COLO829 (cell line): ENCODE measurements around the gene ATOSA.

Experiments used
- DNase-seq: peaks from one replicate; pipeline ENCODE4 v3.0.0; 2012; ENCODE audit warnings: low spot score

The ATOSA gene

DNA sequence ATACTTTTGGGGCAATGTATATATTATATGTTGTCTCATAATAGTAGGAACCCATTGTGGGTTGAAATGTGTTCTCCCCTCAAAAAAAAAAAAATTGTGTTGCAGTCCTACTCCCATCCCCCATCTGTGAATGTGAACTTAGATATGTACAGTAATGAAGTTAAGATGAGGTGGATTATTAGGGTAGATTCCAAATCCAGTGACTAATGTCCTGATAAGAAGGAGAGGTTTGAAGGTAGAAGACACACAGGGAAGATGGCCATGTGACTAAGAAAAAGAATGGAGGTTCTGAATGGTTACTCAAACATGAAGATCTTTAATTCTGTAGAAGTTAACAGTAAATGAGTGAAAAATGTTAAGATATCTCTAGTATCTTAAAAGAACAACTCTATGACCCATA, 3.0 kb upstream of the ATOSA start:
- DNase-seq, result no peak

DNA sequence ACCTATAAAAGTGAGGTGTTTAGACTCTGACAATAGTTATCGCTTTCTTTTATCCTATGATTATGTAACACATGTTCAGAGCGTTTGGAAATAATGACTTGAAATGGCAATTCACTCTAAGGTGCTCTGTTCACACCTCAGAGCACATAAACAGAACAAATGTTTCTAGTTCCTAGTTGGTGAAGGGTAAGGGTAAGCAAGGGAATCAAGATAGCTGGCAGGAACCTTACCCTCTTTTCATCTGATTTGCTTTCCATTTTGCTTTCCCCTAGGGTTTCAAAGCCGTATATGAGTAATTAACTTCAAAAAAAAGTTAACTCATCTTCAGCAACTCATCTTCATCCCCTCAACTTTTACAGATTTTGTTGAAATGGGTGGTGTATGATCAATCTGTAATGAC, 2.3 kb upstream of the ATOSA start:
- DNase-seq, result no peak

DNA sequence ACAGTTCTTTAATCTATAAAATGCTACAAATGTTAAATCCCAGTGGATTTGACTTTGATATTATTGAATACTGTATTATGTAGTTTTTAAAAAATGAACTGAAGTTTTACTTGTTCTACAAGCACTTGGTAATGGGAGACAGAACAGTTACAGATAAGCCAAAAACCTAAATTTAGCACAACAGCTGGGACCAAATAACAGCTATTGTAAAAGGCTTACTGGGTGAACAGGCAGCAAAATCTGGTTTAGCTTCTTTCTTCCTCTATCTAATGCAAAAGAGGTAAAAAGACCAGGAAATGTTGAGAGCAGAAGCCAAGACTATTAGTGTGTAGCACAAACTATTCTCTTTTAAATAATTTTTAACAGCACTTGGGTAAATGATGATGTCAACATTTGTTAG, 1.6 kb upstream of the ATOSA start:
- DNase-seq, result no peak

DNA sequence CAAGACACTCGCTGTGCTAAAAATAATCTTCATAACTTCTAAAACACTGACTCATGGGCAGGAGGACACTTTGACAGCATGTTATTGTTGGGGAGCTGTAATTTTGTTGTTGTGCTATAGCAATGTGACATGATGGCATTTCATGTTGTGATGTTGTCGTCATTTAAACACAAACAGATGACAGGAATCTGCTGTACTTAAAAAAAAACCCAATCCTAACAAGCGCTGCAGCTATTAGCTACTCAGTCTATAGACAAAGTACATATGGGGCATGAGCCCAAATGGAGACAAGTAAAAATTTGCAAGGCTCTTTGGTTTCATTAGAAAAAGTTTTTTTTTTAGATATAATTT, 828 bp upstream of the ATOSA start:
- no peak for DNase-seq

DNA sequence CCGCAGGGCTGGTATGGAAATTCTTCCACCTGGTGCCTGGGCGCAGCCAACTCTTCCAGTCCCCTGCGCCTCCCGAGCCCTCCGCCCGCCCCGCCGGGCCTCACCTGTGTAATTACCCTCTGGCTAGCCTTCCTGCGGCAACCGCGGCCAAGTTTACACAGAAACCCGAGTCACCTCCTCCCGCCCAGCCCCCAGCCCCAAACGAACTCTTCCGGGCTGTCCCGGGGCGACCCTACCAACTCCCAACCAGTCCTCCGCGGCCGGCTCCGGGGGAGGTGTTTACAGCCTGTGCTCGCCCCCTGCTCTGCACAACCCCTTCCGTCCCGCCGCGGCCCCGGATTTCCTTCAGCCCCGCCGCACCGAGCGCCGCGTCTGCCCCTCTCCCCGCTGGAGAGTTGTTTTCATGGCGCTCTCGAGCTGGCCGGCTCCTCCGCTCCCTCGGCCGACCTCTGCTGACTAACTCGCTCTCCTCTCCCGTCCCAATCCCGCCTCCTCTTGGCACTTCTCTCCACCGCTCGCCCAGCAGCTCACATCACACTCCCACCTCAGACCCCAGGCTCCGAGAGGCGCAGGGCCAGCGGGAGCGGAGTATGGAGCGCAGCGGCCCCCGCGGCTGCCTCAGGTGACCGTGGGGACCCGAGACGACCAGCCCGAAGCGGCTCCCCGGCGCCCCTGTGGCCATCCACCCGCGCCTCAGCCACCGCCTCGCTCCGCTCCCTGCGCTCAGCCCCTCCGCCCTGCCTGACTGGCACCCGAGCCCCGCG, 538 bp downstream of the ATOSA start:
- DNase-seq, result no peak

DNA sequence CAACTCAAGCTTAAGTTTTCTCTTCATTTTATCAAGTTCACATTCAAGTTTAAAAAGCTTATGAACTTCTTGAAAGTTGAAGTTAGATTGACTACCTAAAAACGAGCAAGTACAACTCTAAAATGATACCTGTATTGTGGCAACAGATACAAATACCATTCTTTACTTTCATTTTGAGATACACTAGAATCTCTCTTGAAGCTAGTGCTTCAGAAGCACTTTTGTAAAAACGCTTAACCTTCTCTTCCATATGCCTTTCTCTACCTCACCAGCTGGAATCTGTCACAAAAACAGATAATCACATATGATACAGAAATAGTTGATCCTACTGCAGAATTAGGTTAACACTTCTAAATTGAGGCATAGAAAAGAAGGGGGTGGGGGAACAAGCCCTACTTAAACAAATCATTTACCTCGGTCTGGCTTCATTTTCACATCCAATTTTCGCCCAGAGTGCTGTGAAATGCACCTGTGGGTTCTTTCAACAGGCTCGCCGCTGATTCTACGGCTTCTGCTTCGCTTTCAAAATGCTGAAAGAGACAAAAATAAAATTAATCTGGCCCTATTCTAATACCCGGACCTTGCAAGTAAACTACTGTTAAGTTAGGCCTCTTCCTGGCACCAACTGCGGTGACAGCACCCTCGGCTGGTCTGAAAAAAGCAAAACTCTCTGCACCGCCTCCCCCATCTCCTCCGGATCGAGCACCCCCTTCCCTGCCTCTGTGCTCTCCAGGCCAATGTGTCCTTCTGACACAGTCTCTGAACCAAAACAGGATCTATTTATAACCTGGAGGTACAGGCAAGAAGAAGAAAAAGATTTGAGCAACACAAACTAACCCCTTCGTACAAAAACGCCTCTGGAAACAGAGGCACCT, 1.4 kb downstream of the ATOSA start:
- no peak for DNase-seq

DNA sequence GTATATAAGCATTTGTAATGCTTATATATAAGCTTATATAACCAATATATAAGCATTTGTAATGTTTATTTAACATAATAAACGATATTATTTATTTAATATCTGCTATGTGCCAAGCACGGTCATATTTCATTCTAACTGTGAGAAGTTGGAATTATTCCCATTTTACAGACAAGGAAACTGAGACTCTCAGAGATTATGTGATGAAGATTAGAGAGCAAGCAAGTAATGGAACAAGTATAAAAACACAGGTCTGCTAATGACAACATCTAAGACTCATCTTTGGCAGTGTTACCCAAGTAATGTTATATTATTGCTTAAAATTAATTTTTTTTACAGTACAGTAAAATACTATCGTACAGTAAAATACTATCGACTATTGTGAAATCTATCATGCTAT, 4.4 kb downstream of the ATOSA start:
- no peak for DNase-seq

DNA sequence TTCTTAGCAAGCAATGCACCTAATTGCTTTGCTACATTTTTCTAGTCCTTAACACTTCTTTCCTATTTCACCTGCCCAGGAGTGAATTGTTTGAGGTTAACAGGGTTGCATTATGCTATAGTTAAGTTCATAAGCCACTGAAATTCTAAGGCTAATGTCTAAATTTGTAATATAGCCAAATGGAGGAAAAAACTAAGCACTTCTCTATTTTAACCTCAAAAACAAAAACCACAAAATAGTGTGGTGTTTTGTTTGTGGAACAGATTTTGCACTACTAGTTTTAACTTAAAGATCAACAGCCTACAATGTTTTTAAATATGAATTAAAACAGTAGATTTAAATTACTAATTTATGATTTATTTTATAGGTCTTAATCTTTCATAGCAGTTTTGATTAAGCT, 5.5 kb downstream of the ATOSA start:
- no peak for DNase-seq

DNA sequence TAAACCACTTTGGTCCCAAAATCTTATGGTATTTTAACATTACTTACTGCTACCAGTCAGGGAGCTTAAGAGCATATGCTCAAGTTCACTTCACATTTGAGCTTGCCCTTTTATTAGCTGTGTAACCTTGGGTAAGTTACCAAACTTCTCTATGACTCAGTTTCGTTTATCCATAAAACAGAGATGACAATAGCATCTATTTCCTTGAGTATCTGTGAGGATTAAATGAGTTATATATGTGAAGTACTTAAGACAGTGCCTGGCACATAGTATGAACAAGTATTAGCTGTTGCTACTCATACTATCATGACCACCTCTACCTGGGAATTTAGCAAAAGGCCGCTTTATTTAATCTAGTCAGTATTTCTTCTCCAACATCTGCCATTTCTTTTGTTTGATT, 5.9 kb downstream of the ATOSA start:
- DNase-seq, result no peak

DNA sequence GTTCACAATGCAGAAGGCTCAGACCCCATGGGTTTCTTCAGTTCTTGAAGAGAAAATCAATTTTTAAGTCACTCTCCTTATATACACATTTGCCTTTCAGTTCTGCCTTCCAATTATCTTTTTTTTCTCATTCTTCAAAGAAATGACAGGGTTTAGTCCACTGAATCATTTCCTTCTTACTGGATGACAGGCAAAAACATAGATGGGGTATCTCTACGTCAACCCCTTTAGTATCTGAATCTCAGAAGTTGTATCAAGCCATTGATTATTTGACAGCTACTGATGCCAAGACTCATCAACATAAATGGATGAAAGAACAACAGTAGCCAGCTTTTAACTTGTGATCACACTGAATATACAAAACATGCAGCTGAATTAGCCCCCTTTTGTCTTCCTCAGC, 6.5 kb downstream of the ATOSA start:
- no peak for DNase-seq

DNA sequence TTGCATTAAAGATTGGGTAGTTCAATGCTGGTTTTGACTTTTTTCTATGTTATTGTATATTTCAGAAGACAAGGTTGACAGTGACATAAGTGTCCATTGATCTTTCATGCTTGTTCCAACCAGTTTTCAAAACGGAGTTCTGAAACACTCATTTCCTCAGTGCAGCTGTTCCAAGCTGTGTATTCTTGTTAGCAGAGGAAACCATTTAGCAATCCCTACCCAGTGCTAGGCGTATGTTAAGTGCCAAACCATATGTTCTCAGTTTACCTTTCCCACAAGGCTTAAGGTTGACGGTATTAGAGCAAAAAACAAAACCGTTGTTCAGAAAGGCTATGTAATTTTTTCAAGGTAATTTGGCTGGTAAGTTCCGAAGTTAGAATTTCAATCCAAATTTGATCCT, 9.1 kb downstream of the ATOSA start:
- no peak for DNase-seq

DNA sequence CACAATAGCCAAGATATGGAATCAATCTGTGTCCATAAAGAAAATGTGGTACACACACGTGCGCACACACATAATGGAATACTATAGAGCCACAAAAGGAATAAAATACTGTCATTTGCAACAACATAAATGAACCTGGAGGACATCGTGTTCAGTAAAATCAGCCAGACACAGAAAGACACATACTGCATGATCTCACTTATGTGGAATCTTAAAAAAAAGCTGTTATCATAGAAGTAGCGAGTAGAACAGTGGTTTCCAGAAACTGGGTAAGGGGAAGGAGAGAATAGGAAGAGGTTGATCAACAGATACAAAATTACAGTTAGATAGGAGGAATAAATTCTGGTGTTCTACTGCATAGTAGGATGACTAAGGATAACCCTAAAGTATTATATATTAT, 11.1 kb downstream of the ATOSA start:
- no peak for DNase-seq

DNA sequence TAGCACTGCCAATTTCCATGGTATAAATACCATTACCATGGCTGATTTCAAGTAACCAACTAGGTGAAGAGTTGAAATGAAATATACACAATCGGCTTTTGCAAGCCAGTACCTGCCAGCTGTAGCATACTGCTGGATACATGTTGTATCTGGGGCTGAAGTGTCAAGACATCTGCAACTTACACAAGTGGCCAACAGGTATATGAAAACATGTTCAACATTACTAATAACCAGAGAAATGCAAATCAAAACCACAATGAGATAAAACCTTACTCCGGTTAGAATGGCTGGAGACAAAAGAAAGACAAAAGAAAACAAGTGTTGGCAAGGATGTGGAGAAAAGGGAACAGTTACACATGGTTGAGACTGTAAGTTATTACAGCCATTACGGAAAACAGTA, 11.6 kb downstream of the ATOSA start:
- DNase-seq, result no peak

DNA sequence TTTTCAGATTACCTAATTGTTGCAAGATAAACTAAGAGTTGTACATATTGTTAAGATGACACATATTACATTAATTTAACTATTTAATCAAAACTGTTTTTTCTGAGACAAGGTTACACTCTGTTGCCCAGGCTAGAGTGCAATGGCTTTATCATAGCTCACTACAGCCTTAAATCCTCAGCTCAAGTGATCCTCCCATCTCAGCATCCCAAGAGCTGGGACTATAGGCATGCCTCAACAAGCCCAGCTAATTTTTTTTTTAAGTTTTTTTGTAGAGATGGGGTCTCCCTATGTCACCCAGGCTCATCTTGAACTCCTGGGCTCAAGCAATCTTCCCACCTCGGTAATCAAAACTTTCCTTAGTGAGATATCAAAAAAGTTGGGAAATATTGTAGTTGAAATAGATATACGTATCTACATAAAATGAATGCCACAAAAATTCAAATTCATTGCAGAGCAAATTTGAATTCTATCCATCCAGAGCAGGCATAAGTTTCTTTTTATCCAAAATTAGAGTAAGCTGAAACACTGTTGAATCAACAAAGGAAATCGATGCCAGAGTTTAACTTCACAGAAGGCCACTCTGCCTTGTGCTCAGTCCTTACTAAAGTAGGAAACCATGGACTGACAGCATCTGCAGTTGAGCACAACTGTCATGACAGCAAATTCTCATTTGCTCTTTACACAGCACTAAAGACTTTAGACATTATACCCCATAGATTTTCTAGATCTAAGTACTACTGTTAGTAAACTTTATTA, 15.5 kb downstream of the ATOSA start:
- DNase-seq, result no peak

DNA sequence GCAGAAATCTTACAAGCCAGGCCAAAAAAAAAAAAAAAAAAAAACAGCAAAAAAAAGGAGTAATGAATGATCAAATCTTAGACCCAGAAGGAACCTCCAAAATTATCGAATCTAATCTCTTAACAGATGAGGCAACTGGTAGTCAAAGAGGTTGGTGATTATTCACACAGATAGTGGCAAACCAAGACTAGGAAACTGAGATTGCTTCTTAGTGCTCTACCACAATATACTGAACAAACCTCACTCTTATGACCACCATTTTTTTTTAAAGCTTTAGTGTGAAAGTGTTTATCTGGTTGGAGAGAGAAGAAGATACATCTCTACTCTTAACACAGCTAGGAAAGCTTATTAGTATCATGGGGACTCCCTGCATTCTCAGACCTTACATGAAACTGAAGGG, 17.3 kb downstream of the ATOSA start:
- no peak for DNase-seq

DNA sequence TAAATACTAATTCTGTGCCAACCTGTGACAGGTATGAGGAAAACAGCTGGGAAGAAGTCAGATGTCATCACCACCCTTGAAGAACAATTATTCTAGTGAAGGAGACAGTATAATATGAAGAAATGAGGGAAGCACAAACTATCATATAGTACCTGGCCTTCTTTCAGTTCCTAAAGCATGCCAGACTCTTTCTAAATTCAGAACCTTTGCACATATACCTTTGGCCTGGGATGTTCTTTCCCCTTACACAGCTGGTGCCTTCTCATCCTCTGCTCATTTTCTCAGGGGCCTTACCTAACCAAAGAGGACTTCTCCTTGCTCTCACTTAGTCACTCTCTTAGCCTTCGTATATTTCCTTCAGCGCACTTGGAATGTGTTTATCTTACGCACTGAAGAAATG, 19.0 kb downstream of the ATOSA start:
- DNase-seq, result no peak

DNA sequence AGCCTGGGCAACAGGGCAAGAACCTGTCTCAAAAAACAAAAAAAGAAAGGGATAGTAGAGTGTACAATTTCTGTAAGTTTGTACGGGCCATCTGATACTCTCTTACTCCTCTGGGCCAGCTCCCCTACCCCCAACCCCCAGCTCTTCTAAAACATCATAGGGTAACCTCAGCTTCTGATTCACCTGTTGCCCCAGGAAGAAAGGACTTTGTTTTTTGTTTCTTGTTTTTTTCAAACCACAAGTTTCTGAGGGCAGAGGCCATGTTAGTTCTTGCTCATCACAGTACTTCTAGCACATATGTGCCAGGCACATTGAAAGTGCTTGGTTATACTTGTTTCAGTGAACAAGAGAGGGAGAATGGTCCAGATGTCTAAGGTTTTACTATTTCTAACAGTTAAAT, 20.2 kb downstream of the ATOSA start:
- no peak for DNase-seq

DNA sequence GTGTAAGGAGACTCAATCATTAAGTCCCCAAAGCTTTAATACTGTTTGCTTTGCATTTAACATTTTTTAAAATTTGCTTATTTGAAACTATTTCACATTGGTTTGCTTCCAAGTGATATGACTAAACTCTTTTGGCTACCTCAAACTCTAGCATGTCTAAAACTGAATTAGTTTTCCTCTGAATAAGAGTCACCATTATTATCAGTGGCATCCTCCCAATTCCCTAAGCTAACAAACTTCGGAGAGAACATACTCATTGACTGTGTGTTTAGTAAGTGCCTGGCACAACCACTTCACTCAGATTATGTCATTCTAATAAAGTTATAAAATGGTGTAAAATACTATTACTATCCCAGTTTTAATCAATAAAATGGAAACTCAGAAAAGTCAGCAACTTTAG, 21.9 kb downstream of the ATOSA start:
- no peak for DNase-seq

DNA sequence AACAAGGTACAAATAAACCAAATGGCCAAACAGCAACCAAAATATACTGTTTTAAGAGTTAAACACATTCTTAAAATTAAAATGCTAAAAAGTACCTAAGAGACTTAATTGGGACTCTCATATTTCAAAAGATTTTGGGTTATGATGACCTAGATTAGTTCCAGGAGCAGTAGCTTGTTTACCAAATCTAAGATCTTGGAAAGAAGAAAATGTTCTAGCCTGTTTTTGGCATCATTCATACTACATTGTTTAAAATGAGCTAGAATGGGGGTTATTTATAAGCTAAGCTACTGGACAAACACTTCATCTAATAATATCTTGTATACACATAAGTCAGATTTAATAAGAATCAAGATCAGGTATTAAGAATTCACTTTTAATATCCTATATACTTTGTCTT, 22.8 kb downstream of the ATOSA start:
- no peak for DNase-seq

DNA sequence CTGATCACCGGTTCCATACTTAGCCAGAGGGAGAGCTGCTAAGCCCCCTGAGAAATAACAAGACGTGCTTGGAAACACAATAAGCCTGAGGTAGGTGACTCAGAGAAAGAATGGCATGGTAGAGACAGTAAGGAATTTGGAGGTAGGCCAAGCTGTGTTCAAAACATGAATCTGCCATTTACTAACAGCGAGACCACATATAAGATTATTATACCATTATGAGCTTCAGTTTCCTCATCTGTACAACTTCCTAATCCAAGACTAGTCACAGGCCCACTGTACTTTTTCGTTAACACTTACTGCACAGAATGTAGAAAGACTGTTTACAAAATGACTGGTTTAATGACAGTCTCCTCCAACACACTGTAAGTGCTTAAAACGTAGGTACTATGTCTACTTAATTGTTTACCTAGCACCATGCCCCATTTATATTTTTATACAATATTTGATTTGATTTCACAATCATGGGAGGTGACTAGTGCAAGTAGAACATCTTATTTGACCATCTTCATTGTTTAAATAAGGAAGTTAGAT, 25.7 kb downstream of the ATOSA start:
- no peak for DNase-seq

DNA sequence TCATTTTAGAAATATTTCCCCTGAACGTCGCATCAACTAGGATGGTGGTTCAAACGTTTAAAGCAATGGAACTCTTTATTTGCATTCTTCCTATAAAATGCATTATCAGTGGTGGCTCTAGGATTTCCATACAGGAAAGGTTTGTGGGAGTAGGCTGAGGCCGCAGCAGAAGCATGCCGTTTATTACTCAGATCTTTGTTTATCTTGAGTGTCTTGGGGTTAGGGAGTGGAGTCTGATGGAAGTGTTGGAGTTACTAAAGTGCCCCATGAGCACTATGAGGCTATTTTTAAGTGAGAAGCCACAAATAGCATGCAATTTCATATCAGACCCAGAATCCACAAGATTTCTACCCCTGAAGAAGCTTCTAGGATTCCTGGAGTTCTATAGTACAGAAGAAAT, 26.2 kb downstream of the ATOSA start:
- no peak for DNase-seq

DNA sequence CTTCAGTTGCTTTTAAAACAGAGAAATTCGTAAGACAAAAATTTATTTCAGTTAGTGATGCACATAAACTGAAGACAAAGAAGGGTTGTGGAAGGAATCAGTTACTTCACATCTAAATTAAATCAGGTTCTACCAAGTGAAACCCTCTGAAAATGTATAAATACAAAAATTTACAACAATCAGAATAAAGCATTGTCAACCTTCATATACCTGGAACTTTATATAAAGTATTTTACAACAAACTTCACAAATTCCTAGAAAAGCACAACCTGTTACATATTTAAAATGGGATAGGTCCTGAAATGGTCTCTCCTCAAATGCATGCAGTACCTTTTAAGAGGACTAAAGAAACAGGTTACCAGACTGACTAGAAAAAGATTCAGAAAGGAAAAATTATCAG, 26.9 kb downstream of the ATOSA start:
- DNase-seq, result no peak

DNA sequence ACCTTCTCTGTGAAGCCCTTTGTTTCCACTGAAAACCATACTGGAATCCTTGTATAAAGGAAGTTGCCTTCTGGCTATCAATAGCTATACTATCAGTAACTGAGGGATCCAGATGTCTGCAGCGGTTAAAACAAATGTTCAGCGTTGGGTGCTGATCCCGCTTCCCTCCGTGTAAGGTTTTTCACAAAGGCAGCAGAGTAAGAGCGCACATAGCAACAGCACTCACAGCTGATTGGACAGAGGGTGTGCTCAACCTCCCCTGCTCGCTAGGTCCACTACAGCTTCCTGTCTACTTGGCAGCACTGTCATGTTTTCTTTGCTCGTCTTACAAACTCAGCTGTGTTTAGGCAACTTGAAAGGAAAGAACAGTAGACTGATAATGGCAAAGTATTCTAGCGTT, 27.3 kb downstream of the ATOSA start:
- DNase-seq, result peak; percentile 65
